ENCODE results near the gene NFATC2. TPM values are rescaled to one million over a fixed set of nuclear protein-coding genes. Genes with fewer than 3 reads are reported as not detected.

The NFATC2 gene
- total RNA-seq, 1 donor from 2014 or later: 0.89 TPM

DNA sequence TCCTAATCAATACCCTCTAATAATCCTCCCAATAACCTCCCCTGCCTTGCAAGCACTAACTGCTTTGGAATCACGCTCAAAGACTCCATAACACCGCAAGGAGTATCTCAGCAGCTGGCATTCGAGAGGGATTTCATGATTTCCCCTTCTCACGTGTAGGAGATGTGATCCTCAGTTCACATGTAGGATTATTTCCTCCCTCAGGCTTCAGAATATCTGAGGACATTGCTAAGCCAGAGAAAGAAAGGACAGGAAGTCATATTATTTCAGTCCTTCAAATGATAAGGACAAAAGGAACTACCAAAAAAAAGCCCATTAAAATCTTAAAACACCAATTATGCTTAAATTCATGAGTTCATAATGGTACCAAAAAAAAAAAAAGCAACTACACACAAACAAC, 122.9 kb downstream of the NFATC2 start:
- no peaks in the 10 kb centered on the region for H3K36me3 Mint-ChIP-seq (ENCODE audit: unreplicated experiment)
- H3K4me1 Mint-ChIP-seq (ENCODE audit: unreplicated experiment): peaks cover 9% of the 10 kb centered on the region
- DNase-seq (ENCODE audit: extremely low spot score, unreplicated experiment): no peak
- peaks cover 3% of the 10 kb centered on the region for H3K27me3 Mint-ChIP-seq (ENCODE audit: unreplicated experiment)
- H3K27ac Mint-ChIP-seq (ENCODE audit: unreplicated experiment): no peak overlapping the region
- no peak overlapping the region for H3K4me3 Mint-ChIP-seq (ENCODE audit: unreplicated experiment)
- TF ChIP-seq, protein P1, sequence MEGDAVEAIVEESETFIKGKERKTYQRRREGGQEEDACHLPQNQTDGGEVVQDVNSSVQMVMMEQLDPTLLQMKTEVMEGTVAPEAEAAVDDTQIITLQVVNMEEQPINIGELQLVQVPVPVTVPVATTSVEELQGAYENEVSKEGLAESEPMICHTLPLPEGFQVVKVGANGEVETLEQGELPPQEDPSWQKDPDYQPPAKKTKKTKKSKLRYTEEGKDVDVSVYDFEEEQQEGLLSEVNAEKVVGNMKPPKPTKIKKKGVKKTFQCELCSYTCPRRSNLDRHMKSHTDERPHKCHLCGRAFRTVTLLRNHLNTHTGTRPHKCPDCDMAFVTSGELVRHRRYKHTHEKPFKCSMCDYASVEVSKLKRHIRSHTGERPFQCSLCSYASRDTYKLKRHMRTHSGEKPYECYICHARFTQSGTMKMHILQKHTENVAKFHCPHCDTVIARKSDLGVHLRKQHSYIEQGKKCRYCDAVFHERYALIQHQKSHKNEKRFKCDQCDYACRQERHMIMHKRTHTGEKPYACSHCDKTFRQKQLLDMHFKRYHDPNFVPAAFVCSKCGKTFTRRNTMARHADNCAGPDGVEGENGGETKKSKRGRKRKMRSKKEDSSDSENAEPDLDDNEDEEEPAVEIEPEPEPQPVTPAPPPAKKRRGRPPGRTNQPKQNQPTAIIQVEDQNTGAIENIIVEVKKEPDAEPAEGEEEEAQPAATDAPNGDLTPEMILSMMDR (IDR thresholded peaks at IDR 0.05): no peak
- no peaks in the 10 kb centered on the region for H3K9me3 Mint-ChIP-seq (ENCODE audit: unreplicated experiment)

DNA sequence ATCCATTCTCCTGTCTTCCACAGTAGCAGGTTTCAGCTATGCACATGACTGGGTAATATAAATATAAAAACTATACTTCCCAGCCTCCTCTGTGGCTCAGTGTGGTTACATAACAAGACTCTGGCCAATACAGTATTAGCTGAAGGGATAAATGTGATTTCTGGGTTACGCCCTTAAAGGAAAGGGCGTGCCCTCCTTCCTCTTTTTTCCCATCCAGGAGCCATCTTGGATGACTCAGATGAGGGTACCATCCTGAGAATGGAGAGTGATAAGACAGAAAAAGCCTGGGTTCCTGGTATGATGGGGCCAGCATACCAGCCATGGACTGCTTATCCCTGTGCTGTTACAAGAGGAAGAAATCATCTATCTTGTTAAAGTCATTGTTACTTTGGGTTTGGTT, 123.3 kb downstream of the NFATC2 start:
- no peak overlapping the region for H3K4me3 Mint-ChIP-seq (ENCODE audit: unreplicated experiment)

DNA sequence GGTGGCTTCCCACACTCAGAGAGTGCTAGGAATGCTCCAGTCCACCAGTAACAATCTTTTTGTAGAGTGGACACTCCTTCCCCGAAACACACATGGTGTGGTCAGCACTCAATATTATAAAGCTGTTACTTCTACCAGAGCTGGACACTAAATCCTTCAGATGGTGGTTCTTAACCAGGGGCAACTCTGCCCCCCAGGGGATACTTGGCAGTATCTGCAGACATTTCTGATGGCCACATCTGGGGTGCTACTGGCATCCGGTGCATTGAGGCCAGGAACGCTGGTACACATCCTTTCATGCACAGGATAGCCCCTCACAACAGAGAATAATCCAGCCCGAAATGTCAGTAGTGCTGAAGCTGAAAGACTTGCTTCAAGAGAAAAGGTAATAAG, 124.4 kb downstream of the NFATC2 start:
- no peak for DNase-seq (ENCODE audit: extremely low spot score, unreplicated experiment)
- TF ChIP-seq, protein P1 (IDR thresholded peaks at IDR 0.05): no peak
- Mint-ChIP-seq H3K27ac (ENCODE audit: unreplicated experiment) (no peak overlapping the region), H3K9me3 (ENCODE audit: unreplicated experiment) (no peaks in the 10 kb centered on the region), H3K27me3 (ENCODE audit: unreplicated experiment) (no peaks in the 10 kb centered on the region), H3K4me1 (ENCODE audit: unreplicated experiment) (peaks cover 6% of the 10 kb centered on the region), H3K4me3 (ENCODE audit: unreplicated experiment) (no peak overlapping the region), H3K36me3 (ENCODE audit: unreplicated experiment) (no peaks in the 10 kb centered on the region)

More for the DNA sequence above, 123.3 kb downstream of the NFATC2 start:
- no peak for DNase-seq (ENCODE audit: extremely low spot score, unreplicated experiment)
- H3K9me3 Mint-ChIP-seq (ENCODE audit: unreplicated experiment): no peaks in the 10 kb centered on the region
- peaks cover 2% of the 10 kb centered on the region for H3K27me3 Mint-ChIP-seq (ENCODE audit: unreplicated experiment)
- H3K27ac Mint-ChIP-seq (ENCODE audit: unreplicated experiment): no peak overlapping the region
- peaks cover 9% of the 10 kb centered on the region for H3K4me1 Mint-ChIP-seq (ENCODE audit: unreplicated experiment)
- no peaks in the 10 kb centered on the region for H3K36me3 Mint-ChIP-seq (ENCODE audit: unreplicated experiment)
- TF ChIP-seq, protein P1 (IDR thresholded peaks at IDR 0.05): no peak

DNA sequence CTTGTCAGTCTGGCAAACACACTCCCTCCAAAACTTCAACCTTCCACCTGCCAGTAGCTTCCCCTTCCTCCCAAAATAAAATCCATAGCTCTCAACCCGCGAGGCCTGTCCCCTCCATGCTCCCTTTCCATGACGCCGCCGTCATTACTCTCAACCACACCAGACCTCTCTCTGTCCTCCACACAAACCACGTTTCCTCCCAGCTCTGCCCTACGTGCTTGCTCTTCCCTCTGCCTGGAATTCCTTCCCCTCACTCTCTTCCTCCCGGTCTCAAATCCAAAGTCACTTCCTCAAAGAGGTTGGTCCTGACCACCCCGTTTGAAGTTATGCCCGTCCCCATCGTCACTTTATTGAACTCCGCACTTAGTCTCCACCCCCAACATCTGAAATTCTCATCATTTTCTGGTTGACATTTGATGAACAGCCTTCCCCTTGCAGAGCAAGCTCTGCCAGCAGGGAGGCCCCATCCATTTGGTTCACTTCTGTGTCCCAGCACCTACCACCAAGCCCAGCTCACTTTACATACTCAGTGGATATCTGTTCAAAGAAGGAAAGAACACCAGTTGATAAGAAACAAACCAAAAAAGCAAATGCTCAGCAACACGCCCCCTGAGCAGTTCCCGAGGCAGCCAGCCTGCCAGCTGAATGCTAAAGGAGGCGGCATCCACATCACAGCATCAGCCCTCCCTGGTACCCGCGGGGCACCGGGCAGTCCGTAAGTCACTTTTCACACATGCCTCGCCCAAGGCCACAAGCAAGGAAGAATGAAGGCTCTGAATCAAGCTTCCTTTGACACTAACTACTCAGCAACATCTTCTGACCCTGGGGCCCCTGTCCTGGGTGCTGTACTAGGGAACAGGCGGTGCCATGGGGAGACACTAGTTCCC, 125.0 kb downstream of the NFATC2 start:
- no peak overlapping the region for H3K4me3 Mint-ChIP-seq (ENCODE audit: unreplicated experiment)

More for the DNA sequence above, 125.0 kb downstream of the NFATC2 start:
- Mint-ChIP-seq H3K9me3 (ENCODE audit: unreplicated experiment) (no peaks in the 10 kb centered on the region), H3K27me3 (ENCODE audit: unreplicated experiment) (no peaks in the 10 kb centered on the region), H3K4me1 (ENCODE audit: unreplicated experiment) (peaks cover 11% of the 10 kb centered on the region), H3K27ac (ENCODE audit: unreplicated experiment) (peak overlapping the region; percentile 35), H3K36me3 (ENCODE audit: unreplicated experiment) (no peaks in the 10 kb centered on the region)
- TF ChIP-seq, protein P1 (IDR thresholded peaks at IDR 0.05): no peak
- DNase-seq (ENCODE audit: extremely low spot score, unreplicated experiment): no peak

Data from osteocyte (in vitro differentiated cells).